ENCODE data around the gene TMBIM1. TPM values are rescaled to one million over a fixed set of nuclear protein-coding genes. Genes with fewer than 3 reads are reported as not detected.
A peak's percentile ranks its signal among the peaks of the same experiment; 100 is the strongest.

The TMBIM1 gene
- total RNA-seq, 1 experiment from 2014 or later, result 114 TPM

DNA sequence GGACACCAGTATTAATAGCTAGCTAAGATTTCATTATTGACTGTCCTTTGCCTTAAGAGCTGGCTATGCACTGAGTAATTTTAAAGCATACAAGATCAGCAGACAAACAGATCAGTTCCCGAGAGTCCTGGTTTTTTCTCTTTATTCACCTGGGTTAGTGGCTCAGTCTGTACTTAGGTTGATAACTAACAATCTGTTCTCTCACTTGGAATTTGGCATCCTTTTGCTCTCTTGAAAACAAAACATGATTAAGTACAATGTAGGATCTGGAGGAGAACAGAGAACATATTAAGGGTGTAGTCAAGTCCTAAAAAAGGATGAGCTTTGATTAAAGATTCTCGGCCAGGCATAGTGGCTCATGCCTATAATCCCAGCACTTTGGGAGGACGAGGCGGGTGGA is 58.8 kb downstream of the TMBIM1 start:
- no peak overlapping the region for H3K27ac ChIP-seq (ENCODE audit: low read length)
- CTCF ChIA-PET, result interaction anchor here (0.7 kb wide), 1 partner anchor 47 kb away, joined by 3 read pairs; no protein-coding TSS in a partner anchor
- POLR2A ChIA-PET, result no interaction called here
- no TSS peak for BruUV-seq (replicated peaks)
- TF ChIP-seq SIN3A (IDR thresholded peaks at IDR 0.05; ENCODE audit: borderline replicate concordance, insufficient read depth, low read depth, low read length) (no peak), TCF7L2 (IDR thresholded peaks at IDR 0.05; ENCODE audit: low read depth, low read length) (no peak), POLR2AphosphoS5 (IDR thresholded peaks at IDR 0.05; ENCODE audit: low read depth, low read length) (no peak)
- TF ChIP-seq, protein P1, sequence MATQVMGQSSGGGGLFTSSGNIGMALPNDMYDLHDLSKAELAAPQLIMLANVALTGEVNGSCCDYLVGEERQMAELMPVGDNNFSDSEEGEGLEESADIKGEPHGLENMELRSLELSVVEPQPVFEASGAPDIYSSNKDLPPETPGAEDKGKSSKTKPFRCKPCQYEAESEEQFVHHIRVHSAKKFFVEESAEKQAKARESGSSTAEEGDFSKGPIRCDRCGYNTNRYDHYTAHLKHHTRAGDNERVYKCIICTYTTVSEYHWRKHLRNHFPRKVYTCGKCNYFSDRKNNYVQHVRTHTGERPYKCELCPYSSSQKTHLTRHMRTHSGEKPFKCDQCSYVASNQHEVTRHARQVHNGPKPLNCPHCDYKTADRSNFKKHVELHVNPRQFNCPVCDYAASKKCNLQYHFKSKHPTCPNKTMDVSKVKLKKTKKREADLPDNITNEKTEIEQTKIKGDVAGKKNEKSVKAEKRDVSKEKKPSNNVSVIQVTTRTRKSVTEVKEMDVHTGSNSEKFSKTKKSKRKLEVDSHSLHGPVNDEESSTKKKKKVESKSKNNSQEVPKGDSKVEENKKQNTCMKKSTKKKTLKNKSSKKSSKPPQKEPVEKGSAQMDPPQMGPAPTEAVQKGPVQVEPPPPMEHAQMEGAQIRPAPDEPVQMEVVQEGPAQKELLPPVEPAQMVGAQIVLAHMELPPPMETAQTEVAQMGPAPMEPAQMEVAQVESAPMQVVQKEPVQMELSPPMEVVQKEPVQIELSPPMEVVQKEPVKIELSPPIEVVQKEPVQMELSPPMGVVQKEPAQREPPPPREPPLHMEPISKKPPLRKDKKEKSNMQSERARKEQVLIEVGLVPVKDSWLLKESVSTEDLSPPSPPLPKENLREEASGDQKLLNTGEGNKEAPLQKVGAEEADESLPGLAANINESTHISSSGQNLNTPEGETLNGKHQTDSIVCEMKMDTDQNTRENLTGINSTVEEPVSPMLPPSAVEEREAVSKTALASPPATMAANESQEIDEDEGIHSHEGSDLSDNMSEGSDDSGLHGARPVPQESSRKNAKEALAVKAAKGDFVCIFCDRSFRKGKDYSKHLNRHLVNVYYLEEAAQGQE (IDR thresholded peaks at IDR 0.05; ENCODE audit: insufficient read depth in 1 of 2, low read depth in 2 of 2, low read length in 1 of 2), result no peak
- TF ChIP-seq, protein P2, sequence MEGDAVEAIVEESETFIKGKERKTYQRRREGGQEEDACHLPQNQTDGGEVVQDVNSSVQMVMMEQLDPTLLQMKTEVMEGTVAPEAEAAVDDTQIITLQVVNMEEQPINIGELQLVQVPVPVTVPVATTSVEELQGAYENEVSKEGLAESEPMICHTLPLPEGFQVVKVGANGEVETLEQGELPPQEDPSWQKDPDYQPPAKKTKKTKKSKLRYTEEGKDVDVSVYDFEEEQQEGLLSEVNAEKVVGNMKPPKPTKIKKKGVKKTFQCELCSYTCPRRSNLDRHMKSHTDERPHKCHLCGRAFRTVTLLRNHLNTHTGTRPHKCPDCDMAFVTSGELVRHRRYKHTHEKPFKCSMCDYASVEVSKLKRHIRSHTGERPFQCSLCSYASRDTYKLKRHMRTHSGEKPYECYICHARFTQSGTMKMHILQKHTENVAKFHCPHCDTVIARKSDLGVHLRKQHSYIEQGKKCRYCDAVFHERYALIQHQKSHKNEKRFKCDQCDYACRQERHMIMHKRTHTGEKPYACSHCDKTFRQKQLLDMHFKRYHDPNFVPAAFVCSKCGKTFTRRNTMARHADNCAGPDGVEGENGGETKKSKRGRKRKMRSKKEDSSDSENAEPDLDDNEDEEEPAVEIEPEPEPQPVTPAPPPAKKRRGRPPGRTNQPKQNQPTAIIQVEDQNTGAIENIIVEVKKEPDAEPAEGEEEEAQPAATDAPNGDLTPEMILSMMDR (IDR thresholded peaks at IDR 0.05), result no peak
- no peaks in the 10 kb centered on the region for H3K9me3 ChIP-seq (ENCODE audit: control insufficient read depth, insufficient read depth, low read depth, low read length)
- no peak overlapping the region for H3K4me3 ChIP-seq (ENCODE audit: low read depth in 2 of 2, low read length in 2 of 2)
- H3K4me1 ChIP-seq (ENCODE audit: control insufficient read depth, insufficient read depth, low read length), result no peaks in the 10 kb centered on the region
- no peaks in the 10 kb centered on the region for H3K27me3 ChIP-seq (ENCODE audit: control insufficient read depth, insufficient read depth, low read length)
- ATAC-seq (no peak), DNase-seq (ENCODE audit: low read depth, low spot score) (no peak)
- in situ Hi-C loops (cut with HindIII; ENCODE audit: low pct_unique_long_range_greater_than_20kb, low sequenced_read_pairs), result no loop called here
- peaks cover 30% of the 10 kb centered on the region for H3K36me3 ChIP-seq (ENCODE audit: control insufficient read depth, insufficient read depth, low read length)
- intact Hi-C loops (cut with micrococcal nuclease; ENCODE audit: unreplicated experiment), result no loop called here

DNA sequence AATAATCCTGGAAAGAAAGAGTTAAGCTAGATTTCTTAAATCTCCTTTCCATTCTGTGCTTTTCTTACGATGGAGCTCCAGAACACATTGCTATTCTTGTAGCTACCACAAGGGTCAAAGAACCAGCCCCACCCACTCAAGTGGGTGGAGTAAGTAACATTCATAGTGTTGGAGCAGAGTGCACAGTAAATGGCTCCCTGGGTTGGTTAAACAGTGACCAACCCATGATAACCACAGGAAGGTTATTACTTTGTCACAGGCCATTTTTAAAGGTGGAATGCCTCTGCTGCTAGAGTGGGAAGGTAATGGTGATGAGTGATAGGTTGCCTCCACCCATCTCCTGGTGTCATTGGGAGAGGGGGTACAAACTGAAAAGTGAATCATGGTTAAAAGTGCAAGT is 61.4 kb downstream of the TMBIM1 start:
- no TSS peak for BruUV-seq (replicated peaks)
- no peak overlapping the region for H3K27ac ChIP-seq (ENCODE audit: low read length)
- ATAC-seq (peak; percentile 77; the same call in 1 of the 2 replicates), DNase-seq (ENCODE audit: low read depth, low spot score) (no peak)
- CTCF ChIA-PET, result interaction anchor here (0.7 kb wide), 2 partner anchors 12 to 45 kb away, joined by 5 to 12 read pairs; no protein-coding TSS in a partner anchor
- TF ChIP-seq TCF7L2 (IDR thresholded peaks at IDR 0.05; ENCODE audit: low read depth, low read length) (no peak), SIN3A (IDR thresholded peaks at IDR 0.05; ENCODE audit: borderline replicate concordance, insufficient read depth, low read depth, low read length) (no peak), POLR2AphosphoS5 (IDR thresholded peaks at IDR 0.05; ENCODE audit: low read depth, low read length) (no peak)
- TF ChIP-seq, protein P2 (IDR thresholded peaks at IDR 0.05), result no peak; the same call in 1 of the 2 replicates
- TF ChIP-seq, protein P1 (IDR thresholded peaks at IDR 0.05; ENCODE audit: insufficient read depth in 1 of 2, low read depth in 2 of 2, low read length in 1 of 2), result no peak
- no peaks in the 10 kb centered on the region for H3K9me3 ChIP-seq (ENCODE audit: control insufficient read depth, insufficient read depth, low read depth, low read length)
- H3K4me3 ChIP-seq (ENCODE audit: low read depth in 2 of 2, low read length in 2 of 2), result no peak overlapping the region
- in situ Hi-C loops (cut with HindIII; ENCODE audit: low pct_unique_long_range_greater_than_20kb, low sequenced_read_pairs) (no loop called here), intact Hi-C loops (cut with micrococcal nuclease; ENCODE audit: unreplicated experiment) (no loop called here)
- H3K4me1 ChIP-seq (ENCODE audit: control insufficient read depth, insufficient read depth, low read length), result no peaks in the 10 kb centered on the region
- POLR2A ChIA-PET, result interaction anchor here (1.4 kb wide), 1 partner anchor 12 kb away, joined by 5 read pairs; no protein-coding TSS in a partner anchor
- H3K36me3 ChIP-seq (ENCODE audit: control insufficient read depth, insufficient read depth, low read length), result peaks cover 31% of the 10 kb centered on the region
- no peaks in the 10 kb centered on the region for H3K27me3 ChIP-seq (ENCODE audit: control insufficient read depth, insufficient read depth, low read length)
